ENCODE results near the gene TPD52L1.

Gene TPD52L1

DNA sequence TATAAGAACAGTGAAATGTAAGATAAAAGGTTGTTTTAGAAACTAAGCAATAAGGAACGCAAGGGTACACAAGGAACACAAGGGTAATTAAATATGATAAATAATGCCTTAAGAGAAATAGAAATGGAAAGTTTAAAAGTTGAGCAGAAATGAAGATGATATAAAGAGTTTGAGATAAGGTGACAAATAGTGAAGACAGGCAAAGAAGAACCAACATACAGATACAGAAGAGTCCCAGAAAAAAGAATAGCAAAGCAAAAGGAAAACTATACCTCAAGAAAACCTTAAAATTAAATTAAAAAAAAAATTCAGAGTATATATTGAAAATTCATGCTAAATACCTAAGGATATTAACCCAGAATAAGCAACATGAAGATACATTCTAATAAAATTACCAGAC, 131.8 kb downstream of the TPD52L1 start:
- Histone ChIP-seq H3K4me3 (ENCODE audit: low read length) (no peak overlapping the region), H3K36me3 (replicated peaks; ENCODE audit: low read depth, low read length) (peaks cover 13% of the 10 kb centered on the region), H3K27me3 (ENCODE audit: low read depth, low read length) (no peaks in the 10 kb centered on the region), H3K27ac (ENCODE audit: low read length) (no peak overlapping the region), H3K79me2 (ENCODE audit: low read length) (peaks cover 3% of the 10 kb centered on the region; the same call in 1 of the 2 replicates), H4K20me1 (ENCODE audit: insufficient read depth, low read length) (no peaks in the 10 kb centered on the region), H3K4me2 (ENCODE audit: low read length) (no peak overlapping the region), H3K9ac (ENCODE audit: low read length) (no peak overlapping the region), H2AFZ (ENCODE audit: low read depth, low read length) (no peak overlapping the region), H3K9me3 (ENCODE audit: insufficient read depth, low read length) (no peaks in the 10 kb centered on the region), H3K4me1 (ENCODE audit: low read length) (no peaks in the 10 kb centered on the region)
- TF ChIP-seq EZH2phosphoT487 (IDR thresholded peaks at IDR 0.05; ENCODE audit: low read depth): no peak
- TF ChIP-seq, protein P1, sequence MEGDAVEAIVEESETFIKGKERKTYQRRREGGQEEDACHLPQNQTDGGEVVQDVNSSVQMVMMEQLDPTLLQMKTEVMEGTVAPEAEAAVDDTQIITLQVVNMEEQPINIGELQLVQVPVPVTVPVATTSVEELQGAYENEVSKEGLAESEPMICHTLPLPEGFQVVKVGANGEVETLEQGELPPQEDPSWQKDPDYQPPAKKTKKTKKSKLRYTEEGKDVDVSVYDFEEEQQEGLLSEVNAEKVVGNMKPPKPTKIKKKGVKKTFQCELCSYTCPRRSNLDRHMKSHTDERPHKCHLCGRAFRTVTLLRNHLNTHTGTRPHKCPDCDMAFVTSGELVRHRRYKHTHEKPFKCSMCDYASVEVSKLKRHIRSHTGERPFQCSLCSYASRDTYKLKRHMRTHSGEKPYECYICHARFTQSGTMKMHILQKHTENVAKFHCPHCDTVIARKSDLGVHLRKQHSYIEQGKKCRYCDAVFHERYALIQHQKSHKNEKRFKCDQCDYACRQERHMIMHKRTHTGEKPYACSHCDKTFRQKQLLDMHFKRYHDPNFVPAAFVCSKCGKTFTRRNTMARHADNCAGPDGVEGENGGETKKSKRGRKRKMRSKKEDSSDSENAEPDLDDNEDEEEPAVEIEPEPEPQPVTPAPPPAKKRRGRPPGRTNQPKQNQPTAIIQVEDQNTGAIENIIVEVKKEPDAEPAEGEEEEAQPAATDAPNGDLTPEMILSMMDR (IDR thresholded peaks at IDR 0.05; ENCODE audit: low read depth, low read length): no peak

DNA sequence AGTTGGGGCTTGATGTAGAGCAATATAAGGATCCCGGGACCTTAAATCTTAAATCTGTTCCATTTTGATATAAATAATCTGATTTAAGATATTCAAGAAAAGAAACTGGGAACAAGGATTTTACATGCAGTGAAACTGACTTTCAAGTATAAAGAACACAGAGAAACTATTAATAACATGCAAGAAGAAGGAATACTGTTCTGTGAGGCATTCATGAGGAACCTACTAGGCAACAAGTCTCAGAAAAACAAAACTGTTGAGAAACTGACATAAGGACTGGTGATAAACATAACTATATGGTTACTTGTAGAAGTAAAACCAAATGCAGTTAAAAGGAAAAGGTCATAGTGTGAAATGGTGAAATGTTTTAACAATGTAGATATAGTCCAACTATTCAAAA, 132.4 kb downstream of the TPD52L1 start:
- H3K79me2 ChIP-seq (ENCODE audit: low read length): no peaks in the 10 kb centered on the region

DNA sequence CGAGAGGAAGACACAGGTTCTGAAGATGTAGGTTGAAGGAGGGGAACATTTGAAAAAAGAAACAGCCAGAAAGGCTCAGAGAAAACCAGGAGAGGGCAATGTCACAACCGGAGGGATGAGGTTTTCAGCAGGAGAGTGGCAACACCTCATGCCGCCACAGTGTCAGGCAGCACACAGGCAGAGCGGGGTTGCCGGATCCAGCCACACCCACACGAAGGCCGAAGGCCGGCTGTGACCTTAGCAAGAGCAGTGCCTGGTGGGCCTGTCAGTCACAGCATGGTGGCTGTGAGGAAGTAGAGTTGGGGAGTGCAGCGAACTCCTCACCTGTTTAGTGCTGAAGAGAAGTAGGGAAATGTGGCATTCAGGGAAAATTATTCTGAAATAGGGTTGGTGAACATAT, 134.1 kb downstream of the TPD52L1 start:
- H3K36me3 ChIP-seq (replicated peaks; ENCODE audit: low read depth, low read length): peaks cover 19% of the 10 kb centered on the region
- no peaks in the 10 kb centered on the region for H3K79me2 ChIP-seq (ENCODE audit: low read length)

More for the DNA sequence above, 132.4 kb downstream of the TPD52L1 start:
- H3K4me2 ChIP-seq (ENCODE audit: low read length): no peak overlapping the region
- no peaks in the 10 kb centered on the region for H3K27me3 ChIP-seq (ENCODE audit: low read depth, low read length)
- no peak overlapping the region for H3K4me3 ChIP-seq (ENCODE audit: low read length)
- no peaks in the 10 kb centered on the region for H3K9me3 ChIP-seq (ENCODE audit: insufficient read depth, low read length)
- no peaks in the 10 kb centered on the region for H4K20me1 ChIP-seq (ENCODE audit: insufficient read depth, low read length)
- no peaks in the 10 kb centered on the region for H3K4me1 ChIP-seq (ENCODE audit: low read length)
- H3K36me3 ChIP-seq (replicated peaks; ENCODE audit: low read depth, low read length): peaks cover 13% of the 10 kb centered on the region
- no peak overlapping the region for H3K9ac ChIP-seq (ENCODE audit: low read length)
- no peak overlapping the region for H3K27ac ChIP-seq (ENCODE audit: low read length)
- TF ChIP-seq, protein P1 (IDR thresholded peaks at IDR 0.05; ENCODE audit: low read depth, low read length): no peak
- no peak for TF ChIP-seq EZH2phosphoT487 (IDR thresholded peaks at IDR 0.05; ENCODE audit: low read depth)
- H2AFZ ChIP-seq (ENCODE audit: low read depth, low read length): no peak overlapping the region

DNA sequence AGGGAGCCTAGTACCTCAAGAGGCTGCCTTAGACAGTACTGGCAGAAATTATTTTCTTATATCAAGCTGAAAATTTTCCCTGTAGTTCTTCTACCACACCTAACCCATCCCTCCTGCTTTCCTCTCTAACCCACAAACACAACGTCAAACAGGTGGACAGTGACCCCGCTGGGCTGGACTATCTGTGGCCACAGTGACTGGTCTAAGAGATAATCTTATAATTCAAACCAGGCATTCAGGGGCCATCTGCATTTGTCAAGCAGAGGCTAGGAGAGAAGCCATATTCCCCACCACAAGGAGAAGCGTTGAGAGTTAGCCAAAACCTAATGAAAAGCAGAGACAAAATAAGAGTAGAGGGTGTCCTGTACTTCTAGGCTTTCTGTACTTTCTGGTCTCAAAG, 140.0 kb downstream of the TPD52L1 start:
- Histone ChIP-seq H2AFZ (ENCODE audit: low read depth, low read length) (no peak overlapping the region), H3K9ac (ENCODE audit: low read length) (no peak overlapping the region), H3K27me3 (ENCODE audit: low read depth, low read length) (no peaks in the 10 kb centered on the region), H3K27ac (ENCODE audit: low read length) (no peak overlapping the region), H3K79me2 (ENCODE audit: low read length) (no peaks in the 10 kb centered on the region), H3K4me3 (ENCODE audit: low read length) (no peak overlapping the region), H3K4me2 (ENCODE audit: low read length) (no peak overlapping the region), H3K36me3 (replicated peaks; ENCODE audit: low read depth, low read length) (peaks cover 27% of the 10 kb centered on the region), H3K9me3 (ENCODE audit: insufficient read depth, low read length) (no peaks in the 10 kb centered on the region), H4K20me1 (ENCODE audit: insufficient read depth, low read length) (no peaks in the 10 kb centered on the region), H3K4me1 (ENCODE audit: low read length) (no peaks in the 10 kb centered on the region)
- TF ChIP-seq, protein P1 (IDR thresholded peaks at IDR 0.05; ENCODE audit: low read depth, low read length): no peak
- no peak for TF ChIP-seq EZH2phosphoT487 (IDR thresholded peaks at IDR 0.05; ENCODE audit: low read depth)

More for the DNA sequence above, 134.1 kb downstream of the TPD52L1 start:
- no peak overlapping the region for H2AFZ ChIP-seq (ENCODE audit: low read depth, low read length)
- no peaks in the 10 kb centered on the region for H4K20me1 ChIP-seq (ENCODE audit: insufficient read depth, low read length)
- H3K4me2 ChIP-seq (ENCODE audit: low read length): no peak overlapping the region
- no peak overlapping the region for H3K27ac ChIP-seq (ENCODE audit: low read length)
- no peak overlapping the region for H3K9ac ChIP-seq (ENCODE audit: low read length)
- H3K27me3 ChIP-seq (ENCODE audit: low read depth, low read length): no peaks in the 10 kb centered on the region
- H3K4me1 ChIP-seq (ENCODE audit: low read length): no peaks in the 10 kb centered on the region
- TF ChIP-seq, protein P1 (IDR thresholded peaks at IDR 0.05; ENCODE audit: low read depth, low read length): no peak
- TF ChIP-seq EZH2phosphoT487 (IDR thresholded peaks at IDR 0.05; ENCODE audit: low read depth): no peak
- no peak overlapping the region for H3K4me3 ChIP-seq (ENCODE audit: low read length)
- no peaks in the 10 kb centered on the region for H3K9me3 ChIP-seq (ENCODE audit: insufficient read depth, low read length)

Measured in OCI-LY3 (cell line).